ENCODE results near the gene POU5F1.

- TF ChIP-seq CTCF (IDR thresholded peaks at IDR 0.05) (no peak), POLR2A (IDR thresholded peaks at IDR 0.05) (no peak), EP300 (IDR thresholded peaks at IDR 0.05) (no peak)
Measured at GRCh38 chr6:31114970-31115849, 55.3 kb downstream of the POU5F1 start.

All from tibial nerve (tissue), 4 donors.